Measurements from ENCODE around the gene DAG1.

DNA sequence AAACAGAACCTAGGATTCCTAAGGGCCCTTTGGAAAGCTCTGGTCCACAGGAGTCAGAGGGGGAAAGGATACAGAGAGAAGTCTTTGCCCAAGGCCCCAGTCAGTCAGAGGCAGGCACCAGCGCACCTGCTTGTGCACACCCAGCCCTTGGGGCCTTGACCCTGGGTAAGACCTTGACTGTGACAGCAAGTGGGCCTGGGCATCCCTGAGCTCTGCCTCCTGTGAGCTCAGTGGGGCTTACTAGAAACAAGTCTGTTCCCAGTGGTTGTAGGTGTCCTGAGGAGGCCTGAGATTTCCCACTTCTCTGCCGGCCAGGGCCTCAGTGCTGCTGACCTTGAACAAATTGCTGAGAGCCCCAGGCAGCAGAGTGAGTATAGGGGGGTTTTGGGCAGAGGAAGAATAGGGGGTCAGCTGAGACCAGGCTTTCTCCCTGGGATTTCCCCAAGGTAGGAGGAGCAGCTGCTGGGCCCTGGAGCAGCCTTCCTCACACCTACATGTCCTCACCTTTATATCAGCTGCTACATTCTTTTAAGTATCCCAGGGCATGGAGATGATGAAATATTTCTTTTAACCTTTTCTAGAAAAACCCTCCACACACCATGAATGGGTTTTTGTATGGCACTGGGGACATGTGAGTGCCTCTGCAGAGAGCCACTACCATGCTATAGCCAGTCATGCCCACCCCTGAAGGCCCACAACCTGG is 9.7 kb upstream of the DAG1 start:
- TF ChIP-seq ZNF274 (IDR thresholded peaks at IDR 0.05; ENCODE audit: low read depth, low read length): no peak
- no peak for TF ChIP-seq SUZ12 (IDR thresholded peaks at IDR 0.05; ENCODE audit: extremely low read depth, insufficient read depth, insufficient read length)
- TF ChIP-seq YY1 (IDR thresholded peaks at IDR 0.05; ENCODE audit: insufficient read depth, insufficient read length): no peak

All from NT2/D1 (cell line).